SK-N-SH (cell line): Measurements from ENCODE around the gene CHMP4A. TPM values are rescaled to one million over a fixed set of nuclear protein-coding genes. Genes with fewer than 3 reads are reported as not detected.

Experiments used
- CTCF ChIA-PET: fragments of 300-600, 350-600 bp; formaldehyde crosslinking; extraction: SDS; loops from one replicate; lab custom pipeline; 2021; lab: Yijun Ruan, JAX
- POLR2A ChIA-PET: fragments of 350-600 bp; sonication (Branson Sonifier 250); formaldehyde crosslinking; extraction: SDS; loops from one replicate; lab custom pipeline; 2020; ENCODE audit warnings: antibody characterized with exemption, inconsistent platforms; lab: Yijun Ruan, JAX
- DNase-seq: peaks from one replicate; pipeline ENCODE4 v3.0.0; 2012
- H2AFZ ChIP-seq: fragments of 200-600 bp; sonication (generic); 2 replicates; pipeline ENCODE4 v1.8.1; 2016; ENCODE audit warnings: antibody characterized with exemption, mild to moderate bottlenecking, low read depth
- H3F3A ChIP-seq: fragments of 200-600 bp; sonication (generic); replicated peaks from 2 replicates; pipeline ENCODE3; 2016; ENCODE audit warnings: antibody characterized with exemption, mild to moderate bottlenecking; ENCODE audit not compliant: insufficient read depth
- H3K27ac ChIP-seq, 2 experiments: fragments of 200-500 bp in 1 of 2; fragments of 200-600 bp in 1 of 2; sonication (Bioruptor generic) in 1 of 2; sonication (generic), shearing (Covaris generic) in 1 of 2; 2 replicates each; pipeline versions ENCODE4 v1.5.1 to v1.6.1; 2014 to 2016; ENCODE audit warnings: low read depth in 2 of 2, inconsistent platforms in 1 of 2, low read length in 1 of 2, mild to moderate bottlenecking in 1 of 2, mixed read lengths in 1 of 2
- H3K27me3 ChIP-seq: fragments of 200-600 bp; sonication (generic), shearing (Covaris generic); 2 replicates; pipeline ENCODE4 v1.6.1; 2016; ENCODE audit warnings: mixed run types; ENCODE audit not compliant: insufficient read depth
- H3K36me3 ChIP-seq, 2 experiments: fragments of 200-500 bp in 1 of 2; fragments of 200-600 bp in 1 of 2; sonication (Bioruptor generic) in 1 of 2; sonication (generic) in 1 of 2; replicated peaks in 1 of 2; 2 replicates each; pipeline versions ENCODE3 to v1.5.1; 2014 to 2016; ENCODE audit warnings: low read length in 1 of 2, mild to moderate bottlenecking in 1 of 2; ENCODE audit not compliant: insufficient read depth in 2 of 2, control insufficient read depth in 1 of 2
- H3K4me1 ChIP-seq, 2 experiments: fragments of 200-500 bp in 1 of 2; fragments of 200-600 bp in 1 of 2; sonication (Bioruptor generic) in 1 of 2; sonication (generic), shearing (Covaris generic) in 1 of 2; 2 replicates each; pipeline versions ENCODE4 v1.5.1 to v1.6.1; 2014 to 2016; ENCODE audit warnings: low read depth in 1 of 2, low read length in 1 of 2, mixed run types in 1 of 2; ENCODE audit not compliant: insufficient read depth in 2 of 2, control insufficient read depth in 1 of 2
- H3K4me2 ChIP-seq: fragments of 200-600 bp; sonication (generic), shearing (Covaris generic); 2 replicates; pipeline ENCODE4 v1.6.1; 2017; ENCODE audit warnings: mixed run types
- H3K4me3 ChIP-seq, 2 experiments: fragments of 200-500 bp in 1 of 2; fragments of 200-600 bp in 1 of 2; sonication (Bioruptor generic) in 1 of 2; sonication (generic), shearing (Covaris generic) in 1 of 2; 2 replicates each; pipeline versions ENCODE4 v1.5.1 to v1.8.1; 2014 to 2016; ENCODE audit warnings: low read depth in 2 of 2, inconsistent platforms in 1 of 2, low read length in 1 of 2, mild to moderate bottlenecking in 1 of 2, mixed read lengths in 1 of 2, moderate library complexity in 1 of 2
- H3K79me2 ChIP-seq: fragments of 200-600 bp; sonication (generic); 2 replicates; pipeline ENCODE4 v1.8.1; 2017; ENCODE audit warnings: mild to moderate bottlenecking; ENCODE audit not compliant: insufficient read depth
- H3K9ac ChIP-seq: fragments of 200-600 bp; sonication (generic); 2 replicates; pipeline ENCODE4 v1.6.1; 2017; ENCODE audit warnings: mixed run types
- H3K9me2 ChIP-seq: fragments of 200-600 bp; sonication (generic); 2 replicates; pipeline ENCODE4 v1.6.1; 2017; ENCODE audit warnings: mixed run types
- H3K9me3 ChIP-seq: fragments of 200-600 bp; sonication (generic); 2 replicates; pipeline ENCODE4 v1.6.1; 2017; ENCODE audit warnings: mixed run types, mild to moderate bottlenecking, moderate library complexity
- H4K20me1 ChIP-seq: fragments of 200-600 bp; sonication (generic); 2 replicates; pipeline ENCODE4 v1.6.1; 2017; ENCODE audit warnings: mild to moderate bottlenecking, mixed run types; ENCODE audit not compliant: insufficient read depth
- CTCF ChIP-seq: fragments of 200-600 bp; sonication (generic); IDR thresholded peaks from 2 replicates; pipeline ENCODE4 v1.6.1; 2017; ENCODE audit warnings: antibody characterized with exemption, mild to moderate bottlenecking, moderate library complexity
- FOSL2 ChIP-seq: IDR thresholded peaks from 2 replicates; pipeline ENCODE4 v1.4.0; 2012; ENCODE audit warnings: low read depth, mild to moderate bottlenecking, moderate library complexity, borderline replicate concordance
- FOXJ3 ChIP-seq: sonication (generic); formaldehyde crosslinking; IDR thresholded peaks from 2 replicates; pipeline ENCODE4 v1.5.1; 2020; ENCODE audit warnings: mild to moderate bottlenecking, missing genetic modification reagents
- IRF3 ChIP-seq: fragments of 150-350 bp; IDR thresholded peaks from 2 replicates; pipeline ENCODE4 v1.6.1; 2016; ENCODE audit warnings: mild to moderate bottlenecking, low read depth, low read length
- JUND ChIP-seq: IDR thresholded peaks from 2 replicates; pipeline ENCODE4 v1.4.0; 2012
- MAX ChIP-seq: IDR thresholded peaks from 2 replicates; pipeline ENCODE4 v1.4.0; 2012; ENCODE audit warnings: low read depth
- MXI1 ChIP-seq: IDR thresholded peaks from 2 replicates; pipeline ENCODE4 v1.6.1; 2012; ENCODE audit warnings: mild to moderate bottlenecking, low read depth, low read length, improper control_type of control experiment
- NFIC ChIP-seq: IDR thresholded peaks from 2 replicates; pipeline ENCODE4 v1.4.0; 2012; ENCODE audit warnings: borderline replicate concordance
- PBX3 ChIP-seq: IDR thresholded peaks from 2 replicates; pipeline ENCODE4; 2012
- POLR2AphosphoS5 ChIP-seq: IDR thresholded peaks from 2 replicates; pipeline ENCODE4 v1.6.1; 2012; ENCODE audit warnings: low read depth, low read length
- RCOR1 ChIP-seq: fragments of 150-350 bp; IDR thresholded peaks from 2 replicates; pipeline ENCODE4 v1.6.1; 2017; ENCODE audit warnings: antibody characterized with exemption, low read length
- REST ChIP-seq: IDR thresholded peaks from 2 replicates; pipeline ENCODE4 v1.6.1; 2012; ENCODE audit warnings: mild to moderate bottlenecking, low read depth, low read length, moderate library complexity
- RXRA ChIP-seq: IDR thresholded peaks from 2 replicates; pipeline ENCODE4 v1.4.0; 2012; ENCODE audit warnings: low read depth, mild to moderate bottlenecking, borderline replicate concordance
- TAF1 ChIP-seq: IDR thresholded peaks from 2 replicates; pipeline ENCODE4 v1.6.1; 2012; ENCODE audit warnings: low read depth, mild to moderate bottlenecking, low read length, moderate library complexity, borderline replicate concordance
- TCF12 ChIP-seq: IDR thresholded peaks from 2 replicates; pipeline ENCODE4 v1.4.0; 2012
- USF1 ChIP-seq: IDR thresholded peaks from 2 replicates; pipeline ENCODE4 v1.4.0; 2012; ENCODE audit warnings: low read depth, borderline replicate concordance
- YY1 ChIP-seq: IDR thresholded peaks from 2 replicates; pipeline ENCODE4 v1.4.0; 2012; ENCODE audit warnings: low read depth, mild to moderate bottlenecking
- ZBTB33 ChIP-seq: IDR thresholded peaks from 2 replicates; pipeline ENCODE4 v1.4.0; 2012; ENCODE audit warnings: low read depth, borderline replicate concordance
- WGBS: methylation state at CpG from one replicate; pipeline ENCODE4 v1.1.6; 2017; ENCODE audit warnings: low lambda C conversion rate; 5-methylcytosine and 5-hydroxymethylcytosine counted together
- polyA plus RNA-seq, 3 experiments: library from polyadenylated mRNA; depleted of rRNA; stranded (reverse); fragments of >200 nt; gene quantifications; 2 replicates each; pipeline ENCODE4 v1.2.3, GENCODE V29; 2012

Gene CHMP4A
- polyA plus RNA-seq, 1 of the 3 experiments (the other 2 are of a cell fraction) = 92.4 TPM

GRCh38 chr14:24258119-24258518 lies 44.8 kb upstream of the CHMP4A start:
- no peak for DNase-seq
- Histone ChIP-seq H3K4me1 (peaks cover 0 to 3% of the 10 kb centered on the region in 2 experiments; a peak in 1 of 4 replicates), H3K4me3 (no peak overlapping the region), H4K20me1 (no peaks in the 10 kb centered on the region), H3K9me3 (no peaks in the 10 kb centered on the region), H2AFZ (no peak overlapping the region), H3K36me3 (peaks cover 0 to 3% of the 10 kb centered on the region in 2 experiments)
- WGBS = 84% methylated on average over 6 of the region's 9 CpGs
- CTCF ChIA-PET = interaction anchor here (1.0 to 4.0 kb wide), 5 partner anchors 16 to 75 kb away, joined by 3 to 15 read pairs (median 6); partner anchors contain the start of genes CIDEB, MDP1 and TINF2
- TF ChIP-seq TAF1 (no peak), FOXJ3 (no peak), NFIC (no peak), MXI1 (no peak), IRF3 (no peak), ZBTB33 (no peak), RXRA (no peak), JUND (no peak), MAX (no peak), USF1 (no peak), FOSL2 (no peak), PBX3 (no peak), YY1 (no peak), CTCF (no peak), POLR2AphosphoS5 (no peak), RCOR1 (no peak), REST (no peak), TCF12 (no peak)
- TF ChIP-seq, all 33 proteins: peak for 0
- POLR2A ChIA-PET = no interaction called here
- no peaks in the 10 kb centered on the region for H3K9me2 ChIP-seq
- H3F3A ChIP-seq = peaks cover 5% of the 10 kb centered on the region
- H3K79me2 ChIP-seq = no peaks in the 10 kb centered on the region
- no peak overlapping the region for H3K9ac ChIP-seq
- H3K27me3 ChIP-seq = no peaks in the 10 kb centered on the region
- H3K4me2 ChIP-seq = no peak overlapping the region
- H3K27ac ChIP-seq = no peak overlapping the region
